ENCODE data around the gene MYLK2.

The MYLK2 gene

DNA sequence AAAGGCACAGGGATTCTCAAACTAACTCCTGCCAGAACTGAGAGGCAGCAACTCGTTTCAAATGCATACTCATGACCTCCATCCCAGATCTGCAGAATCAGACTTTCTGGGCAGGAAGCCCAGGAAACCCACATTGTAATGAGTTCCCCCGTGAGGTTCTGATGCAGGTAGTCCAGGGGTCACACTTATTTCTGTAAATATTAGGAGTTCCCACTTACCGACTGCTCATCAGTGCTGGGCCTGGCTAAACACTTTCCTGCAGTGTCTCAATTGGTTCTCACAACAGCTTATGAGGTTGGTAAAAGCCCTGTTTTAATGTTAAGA lies 39.6 kb downstream of the MYLK2 start:
- no peak for DNase-seq

DNA sequence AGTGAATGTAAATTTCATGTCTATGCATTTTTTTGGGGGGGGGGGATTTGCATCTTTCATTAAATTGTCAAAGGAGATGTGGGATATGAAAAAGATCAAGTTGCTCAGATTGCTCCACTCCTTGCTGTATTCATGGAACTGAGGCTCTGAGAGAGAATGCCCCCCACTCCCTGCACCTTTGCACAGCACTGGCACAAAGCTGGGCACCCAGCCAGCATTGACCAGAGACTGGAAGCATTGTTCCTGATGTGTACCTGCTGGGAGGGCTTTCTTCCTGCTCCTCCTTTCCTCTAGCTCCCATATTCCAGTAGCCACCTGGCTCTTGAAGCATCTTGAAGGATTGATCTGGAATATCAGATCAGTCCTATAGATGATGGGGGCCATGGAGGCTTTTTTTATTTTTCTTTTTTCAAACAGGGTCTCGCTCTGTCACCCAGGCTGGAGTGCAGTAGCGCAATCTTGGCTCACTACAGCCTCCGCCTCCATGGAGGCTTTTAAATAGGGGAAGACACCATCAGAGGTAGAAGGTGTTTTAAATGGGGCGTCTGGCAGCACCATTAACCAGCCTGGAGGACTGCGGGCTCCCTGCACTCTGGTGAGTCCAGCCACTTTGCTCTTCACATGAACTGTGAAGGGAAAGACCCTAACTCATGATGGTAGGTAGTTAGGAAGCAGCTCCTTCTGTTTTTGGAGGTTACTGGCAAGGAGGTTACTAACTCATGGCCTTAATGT lies 40.3 kb downstream of the MYLK2 start:
- no peak for DNase-seq

DNA sequence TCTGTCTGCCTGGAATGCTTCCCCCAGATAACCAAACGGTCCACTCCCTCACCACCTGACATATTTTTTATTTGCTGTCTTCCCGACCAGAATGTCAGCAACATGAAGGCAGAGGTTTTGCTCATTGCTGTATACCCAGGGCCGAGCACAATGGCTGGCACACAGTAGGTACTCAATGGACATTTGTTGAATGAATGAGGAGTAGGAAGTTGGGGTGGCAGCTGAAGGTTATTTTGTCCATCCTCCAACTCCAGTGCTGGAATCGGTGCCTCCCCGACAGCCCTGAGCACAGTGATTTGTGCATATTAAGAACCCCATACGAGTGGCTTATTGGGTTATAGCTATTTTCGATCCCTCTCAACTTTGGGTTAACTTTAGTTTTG lies 40.8 kb downstream of the MYLK2 start:
- DNase-seq: no peak

DNA sequence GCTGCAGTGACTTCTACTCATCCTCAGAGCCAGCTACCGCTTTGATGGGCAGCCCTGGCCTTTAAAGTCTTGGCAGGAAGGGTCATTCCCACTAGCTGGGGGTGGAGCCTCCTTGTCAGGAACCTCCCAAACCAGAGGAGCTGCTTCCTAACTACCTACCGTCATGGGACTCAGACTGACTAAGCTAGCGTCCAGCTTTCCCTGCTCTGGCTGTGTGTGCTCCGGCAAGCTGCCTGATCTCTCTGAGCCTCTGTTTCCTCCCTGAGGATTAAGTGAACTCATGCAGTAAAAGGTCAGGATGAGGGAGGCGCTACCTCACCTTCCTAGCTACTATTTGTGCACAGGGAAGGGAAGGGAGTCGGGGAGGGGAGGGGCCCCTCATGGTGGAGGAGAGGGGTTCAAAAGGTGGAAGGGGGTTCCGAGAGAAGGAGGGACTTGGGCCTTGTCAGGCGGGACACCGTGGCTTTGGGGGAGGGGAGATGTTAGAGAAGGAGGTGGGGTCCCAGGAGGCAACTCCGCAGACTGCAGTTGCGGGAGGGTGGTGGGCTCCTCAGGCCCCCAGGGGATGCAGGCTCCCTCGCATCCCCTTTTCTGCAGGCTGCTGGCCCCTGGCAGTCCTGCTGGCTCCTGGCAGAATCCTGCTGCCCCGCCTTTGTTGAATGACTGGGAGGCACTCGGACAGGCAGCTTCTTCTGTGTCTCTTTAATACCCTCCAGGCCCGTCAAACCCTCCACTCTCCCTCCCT lies 41.4 kb downstream of the MYLK2 start:
- no peak for DNase-seq

DNA sequence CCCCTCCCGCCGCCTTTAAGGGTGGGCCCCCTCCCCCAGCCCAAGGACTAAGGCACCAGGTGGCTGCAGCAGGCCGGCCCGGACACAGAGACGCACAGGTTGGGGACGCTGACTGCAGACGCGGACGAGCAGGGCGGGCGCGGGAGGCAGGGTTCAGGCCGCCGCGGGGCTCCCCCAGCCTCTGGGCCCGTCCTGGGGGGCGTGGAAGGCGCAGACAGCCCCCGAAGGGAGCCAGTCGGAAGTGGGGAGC lies 41.9 kb downstream of the MYLK2 start:
- DNase-seq: no peak

DNA sequence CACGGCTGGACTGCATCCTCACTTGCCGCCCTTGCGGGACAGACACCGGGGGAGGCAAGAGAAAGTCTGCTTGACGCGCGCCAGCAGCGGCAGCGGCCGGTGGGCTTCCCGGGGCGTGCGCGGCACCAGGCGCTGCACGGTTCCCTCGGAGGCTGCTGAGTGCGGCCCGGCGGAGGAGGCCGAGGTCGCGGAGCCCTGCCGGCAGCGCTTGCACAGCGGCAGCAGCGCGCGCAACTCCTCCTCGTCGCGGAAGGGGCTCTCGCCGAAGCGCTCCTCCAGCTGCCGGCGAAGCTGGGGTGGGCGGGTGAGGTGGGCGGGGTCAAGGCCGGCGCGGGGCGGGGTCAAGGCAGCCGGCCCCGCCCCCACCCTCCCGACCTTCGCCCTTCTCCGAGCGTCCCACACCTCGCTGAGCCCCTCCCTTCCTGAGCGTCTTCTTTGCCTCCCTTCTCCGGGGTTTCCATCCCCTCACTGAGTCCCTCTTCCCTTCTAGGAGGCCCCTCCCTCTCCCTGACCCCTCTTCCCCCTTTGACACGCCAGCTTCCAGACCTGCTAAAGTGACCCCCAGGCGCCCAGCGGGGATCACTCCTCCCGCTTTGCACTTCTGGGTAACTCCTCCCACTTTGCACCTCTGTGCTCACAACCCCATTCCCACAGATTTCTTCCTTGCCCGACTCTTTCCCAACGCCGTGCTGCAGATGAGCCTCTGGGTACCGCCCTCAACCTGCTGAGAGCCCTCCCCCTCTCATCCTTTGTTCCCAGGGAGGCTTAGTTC lies 42.4 kb downstream of the MYLK2 start:
- no peak for DNase-seq

DNA sequence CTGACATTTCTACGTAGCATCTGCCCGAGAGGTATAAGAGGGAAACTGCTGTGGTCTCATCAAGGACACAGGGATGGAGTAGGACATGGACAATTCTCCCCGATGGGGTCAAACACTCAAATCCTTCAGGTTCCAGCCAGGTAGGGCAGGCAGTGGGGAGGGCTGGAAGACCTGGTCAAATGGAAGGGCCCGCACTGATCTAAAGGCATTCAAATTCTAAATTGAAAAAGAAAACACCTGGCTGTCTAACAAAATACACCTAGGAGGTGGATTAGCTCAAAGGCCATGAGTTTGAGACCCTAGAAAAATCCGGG lies 43.0 kb downstream of the MYLK2 start:
- DNase-seq: no peak

DNA sequence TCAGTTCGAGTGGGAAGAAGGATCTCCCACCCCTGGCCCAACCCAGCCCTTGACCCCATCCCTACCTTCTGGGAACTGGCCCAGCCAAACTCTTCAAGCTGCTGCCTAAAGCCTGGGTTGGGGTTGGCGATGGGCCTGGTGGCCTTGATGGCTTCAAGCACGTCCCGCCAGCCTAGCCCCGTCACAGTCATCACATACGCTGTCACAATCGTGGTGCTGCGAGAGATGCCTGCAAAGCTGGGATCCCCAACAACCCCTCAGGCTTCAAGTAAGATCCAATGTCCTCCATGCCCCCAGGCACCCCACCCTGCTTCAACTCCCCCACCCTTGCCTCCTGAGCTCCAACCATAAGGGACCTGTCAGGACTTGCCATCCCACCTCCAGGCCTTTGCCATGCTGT lies 43.4 kb downstream of the MYLK2 start:
- DNase-seq: no peak

DNA sequence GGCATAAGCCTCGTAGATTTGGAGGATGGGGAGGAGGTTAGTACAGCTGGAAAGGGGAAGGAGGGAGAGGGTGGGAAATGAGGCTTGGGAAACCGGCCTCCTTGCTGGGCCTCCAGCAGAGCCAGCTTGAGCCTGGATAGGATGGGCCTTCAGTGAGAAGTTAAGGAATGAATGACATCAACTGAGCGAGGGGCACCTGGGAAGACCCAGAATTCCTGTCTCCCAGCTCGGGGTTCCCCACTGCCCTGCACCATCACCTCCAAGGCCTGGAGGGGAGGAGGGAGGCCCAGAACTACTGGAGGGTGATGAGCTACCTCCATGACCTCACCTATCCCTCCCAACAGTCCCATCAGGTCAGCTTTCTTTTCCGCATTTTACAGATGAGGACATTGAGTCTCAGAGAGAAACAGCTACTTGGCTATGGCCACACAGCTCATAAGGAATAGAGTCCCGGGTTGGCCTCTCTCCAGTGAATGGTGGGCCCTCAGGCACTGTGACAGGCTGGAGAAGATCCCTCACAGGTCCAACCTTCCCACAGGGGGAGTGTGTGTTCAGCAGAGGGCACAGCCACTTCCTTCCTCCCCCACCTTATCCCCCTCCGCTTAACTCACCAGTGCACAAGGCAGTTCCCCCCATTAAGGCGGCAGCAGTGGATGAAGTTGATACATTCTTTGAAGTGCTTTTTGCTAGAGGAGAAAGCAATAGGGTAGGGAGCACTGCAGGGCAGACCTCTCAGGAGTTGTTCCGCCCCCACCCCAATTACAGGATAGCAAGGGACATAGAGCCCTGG lies 44.3 kb downstream of the MYLK2 start:
- DNase-seq: no peak

DNA sequence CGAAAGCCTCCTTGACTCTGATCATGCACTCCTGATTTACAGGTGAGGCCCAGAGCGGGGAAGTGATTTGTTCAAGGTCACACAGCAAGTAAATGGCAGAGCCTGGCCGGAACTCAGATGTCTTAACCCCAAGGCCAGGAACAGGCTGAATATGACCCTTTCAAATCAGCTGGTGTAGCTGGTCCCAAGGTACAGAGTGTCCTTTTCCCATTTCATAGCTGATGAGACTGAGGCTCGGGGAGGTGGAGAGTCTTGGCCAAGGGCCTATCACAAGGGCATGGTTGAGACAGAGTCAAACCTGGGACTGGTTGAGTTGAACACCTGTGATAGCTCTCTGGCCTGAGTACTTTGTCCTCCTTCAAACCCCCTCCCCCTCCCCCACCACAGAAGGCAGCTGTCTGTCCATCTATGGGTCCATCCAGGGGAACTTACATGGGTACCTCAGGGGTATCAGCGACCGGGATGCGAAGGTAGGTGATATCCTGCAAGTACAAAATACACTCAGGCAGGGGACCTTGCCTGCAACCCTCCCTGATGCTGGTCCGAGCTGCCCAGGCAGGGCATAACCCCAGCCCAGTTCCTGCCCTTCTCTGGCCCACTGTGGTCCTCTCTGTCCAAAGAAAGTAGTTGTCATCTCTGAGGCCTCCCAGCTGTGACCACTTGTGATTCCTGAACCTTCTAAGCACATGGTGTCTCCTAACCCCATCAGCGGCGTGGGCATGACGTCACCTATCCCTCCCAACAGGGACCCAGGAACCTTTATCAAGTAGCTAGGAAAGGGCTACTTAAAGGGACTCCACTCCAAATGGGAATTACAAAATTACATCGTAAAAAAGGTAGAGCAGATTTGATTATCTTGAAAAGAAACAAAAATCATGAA lies 45.6 kb downstream of the MYLK2 start:
- DNase-seq: no peak

DNA sequence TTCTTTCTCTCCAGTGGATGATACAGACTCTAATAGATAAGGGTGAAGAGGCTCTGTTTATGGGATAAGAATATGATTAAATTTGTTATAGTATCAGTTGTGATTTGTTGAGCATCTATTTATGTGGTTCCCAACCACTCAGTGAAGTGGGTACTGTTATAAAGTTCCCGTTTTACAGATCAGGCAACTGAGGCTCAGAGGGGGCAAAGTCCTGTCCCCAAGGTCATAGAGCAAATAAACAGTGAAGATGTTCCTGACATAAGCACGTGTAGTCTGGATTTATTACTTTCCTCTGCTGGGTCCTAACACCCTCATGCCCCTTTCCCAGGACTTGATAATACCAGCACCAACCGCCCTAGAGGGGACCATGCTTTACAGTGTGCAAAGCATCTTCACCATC lies 47.1 kb downstream of the MYLK2 start:
- no peak for DNase-seq

DNA sequence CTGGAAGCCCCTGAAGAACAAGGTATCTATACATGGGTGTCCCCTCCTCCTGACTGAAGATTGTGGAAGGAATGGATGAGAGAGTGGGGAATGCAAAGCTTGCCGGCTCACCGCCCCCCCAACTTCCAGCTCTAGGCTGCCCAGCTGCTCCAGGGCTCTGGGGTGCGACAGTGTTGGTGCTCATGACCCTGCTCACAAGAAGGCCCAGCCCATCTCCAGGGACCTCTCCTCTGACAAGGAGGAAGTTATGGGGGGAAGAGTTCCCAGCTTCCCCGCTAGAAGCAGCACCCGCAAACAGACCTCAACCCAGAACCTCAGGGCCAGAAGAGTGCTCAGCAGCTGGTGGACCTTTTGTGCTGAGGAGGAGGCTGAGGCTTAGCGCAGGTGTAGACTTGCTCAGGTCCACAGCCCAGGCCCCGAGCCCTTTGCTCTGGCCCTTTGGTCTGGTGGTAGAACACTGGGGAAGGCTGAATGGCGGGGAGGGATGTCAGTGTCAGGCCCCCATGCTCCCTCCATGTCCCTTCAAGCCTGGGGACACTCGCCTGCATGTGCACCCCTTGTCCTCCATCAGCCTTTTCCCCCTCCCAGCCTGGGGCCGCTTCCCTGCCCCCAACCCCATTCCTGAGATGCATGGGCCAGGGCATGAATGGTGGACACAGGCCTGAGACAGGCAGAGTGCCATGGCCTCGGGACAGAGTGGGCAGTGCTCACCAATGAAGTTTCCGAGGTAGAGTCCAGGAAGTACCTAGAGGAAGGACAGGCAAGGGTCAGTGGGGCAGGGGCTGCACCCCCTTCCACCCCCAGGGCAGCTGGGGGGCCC lies 49.9 kb downstream of the MYLK2 start:
- DNase-seq: no peak

DNA sequence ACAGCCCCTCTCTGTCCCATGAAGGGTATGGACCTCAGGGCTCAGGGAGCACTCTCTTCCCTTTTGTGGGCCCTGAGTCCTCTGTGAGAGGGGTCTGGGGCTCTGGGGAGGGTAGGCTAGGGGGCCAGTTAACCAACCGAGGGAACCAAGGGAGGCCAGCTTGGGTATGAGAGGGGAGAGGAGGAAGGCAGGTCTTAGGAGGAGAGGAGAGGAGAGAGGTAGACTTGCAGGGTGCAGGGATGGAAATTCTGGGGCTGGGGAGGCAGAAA lies 50.5 kb downstream of the MYLK2 start:
- no peak for DNase-seq

DNA sequence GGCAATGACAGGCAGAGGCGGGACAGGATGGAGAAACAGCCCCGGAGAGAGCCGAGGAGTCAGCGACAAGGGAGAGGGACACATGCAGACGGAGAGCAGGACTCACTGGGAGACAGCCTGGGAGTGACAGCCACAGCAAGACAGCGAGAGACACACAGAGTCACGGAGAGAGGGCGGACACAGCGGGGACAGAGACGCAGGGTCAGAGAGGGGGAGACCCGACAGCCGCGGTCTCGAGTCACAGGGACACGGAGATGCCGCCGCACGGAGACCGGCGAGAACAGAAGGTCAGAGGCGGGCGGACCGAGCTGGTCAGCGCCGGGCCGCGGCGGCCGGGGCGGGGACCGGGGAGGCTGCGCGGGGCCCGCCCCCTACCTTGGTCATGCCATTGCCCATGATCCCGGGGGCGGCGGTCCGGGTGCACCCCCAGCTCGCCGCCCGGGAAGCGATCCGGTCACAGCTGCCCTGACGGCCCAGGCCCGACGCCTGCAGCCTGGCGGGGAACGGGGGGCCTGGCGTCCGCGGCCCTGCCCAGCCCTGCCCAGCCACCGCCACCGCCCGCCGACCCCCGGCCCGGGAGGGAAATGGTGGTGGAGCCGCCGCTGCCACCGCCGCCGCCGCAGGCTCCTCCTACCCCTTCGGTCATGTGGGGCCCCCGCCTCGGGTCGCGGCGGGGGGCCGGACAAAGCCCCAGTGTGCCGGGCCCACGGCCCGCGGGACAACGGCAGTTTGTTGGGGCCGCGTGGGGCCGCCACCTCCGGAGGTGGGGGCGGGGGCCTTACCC lies 51.0 kb downstream of the MYLK2 start, which contains the start of the genes DUSP15 and TTLL9:
Gene DUSP15 (minus strand): TSS at position 586 of the 784 bp plus-strand sequence. CDS start 190 bp downstream, at position 396.
Gene TTLL9 (plus strand): TSS at position 693 of the 784 bp plus-strand sequence. CDS start 493 bp downstream, outside the sequence.
- no peak for DNase-seq

DNA sequence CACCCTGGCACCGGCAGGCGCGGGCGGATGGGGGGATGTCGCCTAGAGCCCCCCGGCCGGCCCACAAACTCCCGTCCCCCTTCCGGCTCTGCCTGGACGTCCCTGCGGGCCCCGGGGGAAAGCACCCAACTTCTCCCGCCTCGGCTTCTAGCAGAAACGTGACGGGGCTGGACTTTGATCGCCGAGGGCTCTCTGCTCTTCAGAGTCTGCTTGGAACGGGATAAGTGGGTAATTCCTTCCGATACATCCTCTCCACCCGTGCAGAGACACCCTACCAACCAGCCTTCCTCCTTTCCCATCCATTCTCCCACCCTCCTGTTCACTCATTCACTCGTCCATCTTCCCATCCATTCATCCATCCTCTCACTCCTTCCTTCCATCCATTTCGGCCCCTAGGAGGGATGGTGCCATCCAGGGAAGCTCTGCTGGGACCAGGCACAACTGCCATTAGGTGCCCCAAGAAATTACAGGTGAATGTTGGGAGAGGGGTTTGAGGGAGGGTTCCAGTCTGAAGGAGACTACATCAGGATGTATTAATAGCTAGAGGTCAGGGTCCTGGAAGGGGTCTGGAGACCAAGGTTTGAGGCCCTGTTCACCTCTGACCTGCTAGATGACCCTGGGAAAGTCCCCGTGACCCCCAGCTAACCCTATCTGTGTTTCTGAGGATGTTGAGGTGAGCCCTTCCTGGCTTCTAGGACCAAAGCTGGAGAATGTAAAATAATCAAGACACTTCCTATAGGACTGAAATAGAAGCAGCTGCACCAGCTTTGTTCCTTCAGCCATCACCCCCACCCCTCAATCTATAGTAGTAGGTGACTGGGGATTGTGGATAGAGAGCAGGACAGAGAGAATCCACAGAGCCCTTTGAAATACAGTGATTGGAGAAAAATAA lies 51.8 kb downstream of the MYLK2 start:
- no peak for DNase-seq

DNA sequence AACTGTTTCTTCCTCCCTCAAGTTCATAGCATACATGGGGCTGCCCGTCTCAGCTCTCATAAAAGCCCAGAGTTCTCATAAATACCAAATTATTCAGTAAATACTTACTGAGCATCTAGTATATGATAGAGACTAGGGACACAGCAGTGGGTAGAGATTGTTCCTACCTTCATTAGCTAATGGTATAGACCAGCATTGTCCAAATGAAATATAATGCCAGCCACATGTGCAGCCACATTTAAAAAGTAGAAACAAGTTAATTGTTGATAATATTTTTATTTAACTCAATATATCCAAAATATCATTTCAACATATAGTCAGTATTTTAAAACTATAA lies 52.4 kb downstream of the MYLK2 start:
- no peak for DNase-seq

DNA sequence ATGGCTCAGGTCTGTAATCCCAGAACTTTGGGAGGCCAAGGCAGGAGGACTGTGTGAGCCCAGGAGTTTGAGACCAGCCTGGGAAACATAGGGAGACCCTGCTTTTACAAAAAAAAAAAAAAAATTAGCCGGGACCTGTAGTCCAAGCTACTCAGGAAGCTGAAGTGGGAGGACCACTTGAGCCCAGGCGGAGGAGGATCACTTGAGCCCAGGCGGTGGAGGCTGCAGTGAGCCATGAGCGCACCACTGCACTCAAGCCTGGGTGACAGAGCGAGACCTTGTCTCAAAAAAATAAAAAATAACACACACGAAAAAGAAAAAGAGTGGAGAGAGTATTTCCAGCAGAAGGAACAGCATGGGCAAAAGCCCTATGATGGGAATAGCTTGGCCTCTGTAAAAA lies 53.2 kb downstream of the MYLK2 start:
- no peak for DNase-seq

DNA sequence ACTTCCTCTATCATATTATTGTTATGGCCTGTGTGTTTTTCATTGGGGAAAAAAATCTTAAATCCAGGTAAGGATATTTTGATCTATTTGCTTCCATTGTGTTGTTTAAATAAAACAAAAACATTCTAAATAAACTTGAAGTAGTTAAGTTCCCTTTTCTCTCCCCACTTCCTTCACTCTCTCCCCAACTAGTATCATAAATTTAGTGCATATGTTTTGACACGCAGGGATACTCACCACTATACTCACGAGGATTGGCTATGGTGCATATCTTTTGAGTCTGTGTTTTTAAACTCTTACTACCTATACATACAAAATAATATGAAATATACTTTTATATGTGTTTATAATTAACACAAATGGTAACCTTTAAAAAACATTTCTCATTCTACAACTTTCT lies 56.5 kb downstream of the MYLK2 start:
- DNase-seq: no peak

DNA sequence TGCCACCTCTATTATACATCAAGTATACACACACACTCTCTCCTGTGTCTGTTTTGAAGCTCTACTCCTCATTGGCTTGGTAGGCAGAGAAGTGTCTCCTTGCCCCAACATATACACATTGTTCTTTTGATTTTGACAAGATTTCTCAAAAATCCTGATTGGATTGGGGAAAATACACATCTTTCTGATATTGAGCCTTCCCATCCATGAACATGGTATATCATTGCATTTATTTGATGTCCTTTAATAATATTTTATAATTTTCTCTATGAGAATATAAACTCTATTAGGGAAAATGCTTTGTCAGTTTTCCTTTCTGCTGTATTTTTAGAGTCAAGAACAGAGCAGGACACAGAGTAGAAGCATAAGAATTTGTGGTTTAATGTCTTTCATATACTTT lies 58.5 kb downstream of the MYLK2 start:
- no peak for DNase-seq

Data from KG1 (cell line).